SK-N-SH (cell line): ENCODE results near the gene A1CF. TPM values are rescaled to one million over a fixed set of nuclear protein-coding genes. Genes with fewer than 3 reads are reported as not detected.

ENCODE experiments used
- CTCF ChIA-PET: fragments of 300-600, 350-600 bp; formaldehyde crosslinking; extraction: SDS; loops from one replicate; lab custom pipeline; 2021; lab: Yijun Ruan, JAX
- POLR2A ChIA-PET: fragments of 350-600 bp; sonication (Branson Sonifier 250); formaldehyde crosslinking; extraction: SDS; loops from one replicate; lab custom pipeline; 2020; ENCODE audit warnings: antibody characterized with exemption, inconsistent platforms; lab: Yijun Ruan, JAX
- DNase-seq: peaks from one replicate; pipeline ENCODE4 v3.0.0; 2012
- H2AFZ ChIP-seq: fragments of 200-600 bp; sonication (generic); 2 replicates; pipeline ENCODE4 v1.8.1; 2016; ENCODE audit warnings: antibody characterized with exemption, mild to moderate bottlenecking, low read depth
- H3F3A ChIP-seq: fragments of 200-600 bp; sonication (generic); replicated peaks from 2 replicates; pipeline ENCODE3; 2016; ENCODE audit warnings: antibody characterized with exemption, mild to moderate bottlenecking; ENCODE audit not compliant: insufficient read depth
- H3K27ac ChIP-seq, 2 experiments: fragments of 200-500 bp in 1 of 2; fragments of 200-600 bp in 1 of 2; sonication (Bioruptor generic) in 1 of 2; sonication (generic), shearing (Covaris generic) in 1 of 2; 2 replicates each; pipeline versions ENCODE4 v1.5.1 to v1.6.1; 2014 to 2016; ENCODE audit warnings: low read depth in 2 of 2, inconsistent platforms in 1 of 2, low read length in 1 of 2, mild to moderate bottlenecking in 1 of 2, mixed read lengths in 1 of 2
- H3K27me3 ChIP-seq: fragments of 200-600 bp; sonication (generic), shearing (Covaris generic); 2 replicates; pipeline ENCODE4 v1.6.1; 2016; ENCODE audit warnings: mixed run types; ENCODE audit not compliant: insufficient read depth
- H3K36me3 ChIP-seq, 2 experiments: fragments of 200-500 bp in 1 of 2; fragments of 200-600 bp in 1 of 2; sonication (Bioruptor generic) in 1 of 2; sonication (generic) in 1 of 2; replicated peaks in 1 of 2; 2 replicates each; pipeline versions ENCODE3 to v1.5.1; 2014 to 2016; ENCODE audit warnings: low read length in 1 of 2, mild to moderate bottlenecking in 1 of 2; ENCODE audit not compliant: insufficient read depth in 2 of 2, control insufficient read depth in 1 of 2
- H3K4me1 ChIP-seq, 2 experiments: fragments of 200-500 bp in 1 of 2; fragments of 200-600 bp in 1 of 2; sonication (Bioruptor generic) in 1 of 2; sonication (generic), shearing (Covaris generic) in 1 of 2; 2 replicates each; pipeline versions ENCODE4 v1.5.1 to v1.6.1; 2014 to 2016; ENCODE audit warnings: low read depth in 1 of 2, low read length in 1 of 2, mixed run types in 1 of 2; ENCODE audit not compliant: insufficient read depth in 2 of 2, control insufficient read depth in 1 of 2
- H3K4me2 ChIP-seq: fragments of 200-600 bp; sonication (generic), shearing (Covaris generic); 2 replicates; pipeline ENCODE4 v1.6.1; 2017; ENCODE audit warnings: mixed run types
- H3K4me3 ChIP-seq, 2 experiments: fragments of 200-500 bp in 1 of 2; fragments of 200-600 bp in 1 of 2; sonication (Bioruptor generic) in 1 of 2; sonication (generic), shearing (Covaris generic) in 1 of 2; 2 replicates each; pipeline versions ENCODE4 v1.5.1 to v1.8.1; 2014 to 2016; ENCODE audit warnings: low read depth in 2 of 2, inconsistent platforms in 1 of 2, low read length in 1 of 2, mild to moderate bottlenecking in 1 of 2, mixed read lengths in 1 of 2, moderate library complexity in 1 of 2
- H3K79me2 ChIP-seq: fragments of 200-600 bp; sonication (generic); 2 replicates; pipeline ENCODE4 v1.8.1; 2017; ENCODE audit warnings: mild to moderate bottlenecking; ENCODE audit not compliant: insufficient read depth
- H3K9ac ChIP-seq: fragments of 200-600 bp; sonication (generic); 2 replicates; pipeline ENCODE4 v1.6.1; 2017; ENCODE audit warnings: mixed run types
- H3K9me2 ChIP-seq: fragments of 200-600 bp; sonication (generic); 2 replicates; pipeline ENCODE4 v1.6.1; 2017; ENCODE audit warnings: mixed run types
- H3K9me3 ChIP-seq: fragments of 200-600 bp; sonication (generic); 2 replicates; pipeline ENCODE4 v1.6.1; 2017; ENCODE audit warnings: mixed run types, mild to moderate bottlenecking, moderate library complexity
- H4K20me1 ChIP-seq: fragments of 200-600 bp; sonication (generic); 2 replicates; pipeline ENCODE4 v1.6.1; 2017; ENCODE audit warnings: mild to moderate bottlenecking, mixed run types; ENCODE audit not compliant: insufficient read depth
- ELF1 ChIP-seq: IDR thresholded peaks from 2 replicates; pipeline ENCODE4 v1.4.0; 2012
- EZH2phosphoT487 ChIP-seq: fragments of 200-600 bp; sonication (generic); IDR thresholded peaks from 2 replicates; pipeline ENCODE4 v1.6.1; 2017; ENCODE audit warnings: low read depth, mixed run types, mild to moderate bottlenecking, antibody characterized with exemption, moderate library complexity, borderline replicate concordance
- FOSL2 ChIP-seq: IDR thresholded peaks from 2 replicates; pipeline ENCODE4 v1.4.0; 2012; ENCODE audit warnings: low read depth, mild to moderate bottlenecking, moderate library complexity, borderline replicate concordance
- FOXJ3 ChIP-seq: sonication (generic); formaldehyde crosslinking; IDR thresholded peaks from 2 replicates; pipeline ENCODE4 v1.5.1; 2020; ENCODE audit warnings: mild to moderate bottlenecking, missing genetic modification reagents
- GATA2 ChIP-seq: sonication (generic); formaldehyde crosslinking; IDR thresholded peaks from 2 replicates; pipeline ENCODE4 v1.5.0; 2020; ENCODE audit warnings: mild to moderate bottlenecking, missing genetic modification reagents
- JUND ChIP-seq: IDR thresholded peaks from 2 replicates; pipeline ENCODE4 v1.4.0; 2012
- MEF2A ChIP-seq: IDR thresholded peaks from 2 replicates; pipeline ENCODE4 v1.4.0; 2012; ENCODE audit warnings: low read depth, borderline replicate concordance
- NRF1 ChIP-seq: IDR thresholded peaks from 2 replicates; pipeline ENCODE4 v1.6.1; 2012; ENCODE audit warnings: low read depth, mild to moderate bottlenecking, low read length
- PBX3 ChIP-seq: IDR thresholded peaks from 2 replicates; pipeline ENCODE4; 2012
- POLR2AphosphoS5 ChIP-seq: IDR thresholded peaks from 2 replicates; pipeline ENCODE4 v1.6.1; 2012; ENCODE audit warnings: low read depth, low read length
- RCOR1 ChIP-seq: fragments of 150-350 bp; IDR thresholded peaks from 2 replicates; pipeline ENCODE4 v1.6.1; 2017; ENCODE audit warnings: antibody characterized with exemption, low read length
- REST ChIP-seq: IDR thresholded peaks from 2 replicates; pipeline ENCODE4 v1.6.1; 2012; ENCODE audit warnings: mild to moderate bottlenecking, low read depth, low read length, moderate library complexity
- SIN3A ChIP-seq: IDR thresholded peaks from 2 replicates; pipeline ENCODE4 v1.6.1; 2012; ENCODE audit warnings: low read depth, mild to moderate bottlenecking, low read length, moderate library complexity, borderline replicate concordance
- SMC3 ChIP-seq: IDR thresholded peaks from 2 replicates; pipeline ENCODE4 v1.6.1; 2012; ENCODE audit warnings: low read depth, low read length, improper control_type of control experiment
- USF2 ChIP-seq: fragments of 150-350 bp; IDR thresholded peaks from 2 replicates; pipeline ENCODE4 v1.6.1; 2017; ENCODE audit warnings: antibody characterized with exemption, low read length, low read depth, borderline replicate concordance
- YY1 ChIP-seq: IDR thresholded peaks from 2 replicates; pipeline ENCODE4 v1.4.0; 2012; ENCODE audit warnings: low read depth, mild to moderate bottlenecking
- WGBS: methylation state at CpG from one replicate; pipeline ENCODE4 v1.1.6; 2017; ENCODE audit warnings: low lambda C conversion rate; 5-methylcytosine and 5-hydroxymethylcytosine counted together
- polyA plus RNA-seq, 3 experiments: library from polyadenylated mRNA; depleted of rRNA; stranded (reverse); fragments of >200 nt; gene quantifications; 2 replicates each; pipeline ENCODE4 v1.2.3, GENCODE V29; 2012
- TF ChIP-seq, protein P1 (sequence below): fragments of 150-350 bp; IDR thresholded peaks from 2 replicates; pipeline ENCODE4 v1.6.1; 2016; ENCODE audit warnings: mild to moderate bottlenecking, low read depth, low read length
- TF ChIP-seq, protein P2 (sequence below): fragments of 200-600 bp; sonication (generic); IDR thresholded peaks from 2 replicates; pipeline ENCODE4 v1.6.1; 2017; ENCODE audit warnings: antibody characterized with exemption, mild to moderate bottlenecking, moderate library complexity

Gene A1CF
- polyA plus RNA-seq, 1 of the 3 experiments (the other 2 are of a cell fraction), result not detected

DNA sequence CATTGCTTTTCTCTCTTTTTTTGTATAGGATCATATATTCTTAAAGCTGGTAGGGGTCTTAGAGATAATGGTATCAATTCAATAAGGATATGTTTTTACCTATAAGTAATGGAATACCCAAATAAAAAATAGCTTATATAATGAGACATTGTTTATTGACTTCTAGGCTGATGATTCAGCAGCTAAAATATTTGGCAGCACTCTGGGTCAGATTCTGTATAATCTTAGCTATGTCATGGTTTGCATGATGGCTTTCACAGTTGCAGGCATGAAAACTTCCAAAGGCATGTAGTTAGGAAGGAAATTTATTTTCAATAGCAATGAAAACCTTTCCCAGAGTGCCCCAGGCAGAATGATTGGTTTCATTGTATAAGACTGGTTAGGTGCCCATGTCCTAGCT is 32.1 kb upstream of the A1CF start:
- no peaks in the 10 kb centered on the region for H3K36me3 ChIP-seq
- no peaks in the 10 kb centered on the region for H3K79me2 ChIP-seq
- no peak overlapping the region for H3K4me2 ChIP-seq
- DNase-seq, result no peak
- ChIA-PET POLR2A (no interaction called here), CTCF (interaction anchor here (1.2 to 1.6 kb wide), 3 partner anchors 9 to 128 kb away, joined by 3 to 4 read pairs (median 3); no protein-coding TSS in a partner anchor)
- TF ChIP-seq FOSL2 (0 out of 2 replicates have a peak, but pooled peaks have one; percentile 13), REST (no peak), SIN3A (no peak), RCOR1 (no peak), MEF2A (no peak), SMC3 (no peak), POLR2AphosphoS5 (no peak), JUND (no peak)
- H3K4me1 ChIP-seq, result no peaks in the 10 kb centered on the region
- no peak overlapping the region for H3K9ac ChIP-seq
- H3K9me3 ChIP-seq, result no peaks in the 10 kb centered on the region
- H3F3A ChIP-seq, result no peaks in the 10 kb centered on the region
- no peak overlapping the region for H2AFZ ChIP-seq
- H4K20me1 ChIP-seq, result no peaks in the 10 kb centered on the region
- no peaks in the 10 kb centered on the region for H3K9me2 ChIP-seq
- no peak overlapping the region for H3K4me3 ChIP-seq
- H3K27ac ChIP-seq, result no peak overlapping the region
- H3K27me3 ChIP-seq, result no peaks in the 10 kb centered on the region

DNA sequence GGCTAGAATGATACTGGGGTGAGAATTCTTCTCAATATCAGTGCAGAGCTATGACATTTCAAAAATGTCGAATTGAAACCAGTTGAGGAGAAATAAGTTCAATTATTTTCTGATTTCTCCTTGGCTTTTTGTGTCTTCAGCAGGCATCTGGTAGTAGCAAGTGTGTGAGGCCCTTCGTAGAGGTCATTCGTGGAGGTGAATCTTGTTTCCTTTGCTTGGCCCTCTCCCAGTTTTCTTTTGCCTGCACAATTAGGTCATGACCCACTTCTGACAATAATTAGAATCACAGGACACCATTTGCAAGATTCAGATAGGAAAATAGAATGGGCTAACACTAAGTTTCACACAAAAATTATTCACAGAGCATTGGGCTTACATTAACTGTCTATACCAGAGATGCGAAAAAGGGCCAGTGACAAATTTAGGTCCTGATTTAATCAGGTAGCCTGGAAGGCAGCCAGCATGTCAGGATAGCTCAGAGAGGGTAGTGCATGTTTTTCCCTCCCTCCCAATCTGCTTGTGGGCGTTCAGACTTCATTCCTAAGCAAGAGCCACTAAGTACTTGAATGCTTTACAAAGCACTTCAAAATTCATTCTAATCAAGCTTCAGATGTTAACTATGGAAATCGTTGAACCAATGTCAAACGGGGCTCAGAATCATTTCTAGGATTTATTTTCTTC is 24.0 kb upstream of the A1CF start:
- ChIA-PET CTCF (interaction anchor here (0.6 to 1.4 kb wide), 4 partner anchors 11 to 33 kb away, joined by 3 to 4 read pairs (median 3); no protein-coding TSS in a partner anchor), POLR2A (no interaction called here)
- Histone ChIP-seq H3K4me1 (no peaks in the 10 kb centered on the region), H3K27me3 (no peaks in the 10 kb centered on the region), H3K9me3 (no peaks in the 10 kb centered on the region), H3F3A (no peaks in the 10 kb centered on the region), H3K9ac (no peak overlapping the region), H3K27ac (no peak overlapping the region), H3K9me2 (no peaks in the 10 kb centered on the region), H2AFZ (no peak overlapping the region), H3K79me2 (no peaks in the 10 kb centered on the region), H3K4me2 (no peak overlapping the region), H4K20me1 (no peaks in the 10 kb centered on the region), H3K4me3 (no peak overlapping the region), H3K36me3 (no peaks in the 10 kb centered on the region)
- no peak for DNase-seq
- WGBS, result 33% methylated on average over 7 of the region's 7 CpGs
- TF ChIP-seq SMC3 (no peak), YY1 (no peak), RCOR1 (no peak), GATA2 (no peak), USF2 (no peak), NRF1 (no peak), MEF2A (no peak), ELF1 (no peak), SIN3A (no peak), FOXJ3 (CRISPR knock-in tag) (no peak), EZH2phosphoT487 (no peak), PBX3 (no peak)
- TF ChIP-seq, protein P1, sequence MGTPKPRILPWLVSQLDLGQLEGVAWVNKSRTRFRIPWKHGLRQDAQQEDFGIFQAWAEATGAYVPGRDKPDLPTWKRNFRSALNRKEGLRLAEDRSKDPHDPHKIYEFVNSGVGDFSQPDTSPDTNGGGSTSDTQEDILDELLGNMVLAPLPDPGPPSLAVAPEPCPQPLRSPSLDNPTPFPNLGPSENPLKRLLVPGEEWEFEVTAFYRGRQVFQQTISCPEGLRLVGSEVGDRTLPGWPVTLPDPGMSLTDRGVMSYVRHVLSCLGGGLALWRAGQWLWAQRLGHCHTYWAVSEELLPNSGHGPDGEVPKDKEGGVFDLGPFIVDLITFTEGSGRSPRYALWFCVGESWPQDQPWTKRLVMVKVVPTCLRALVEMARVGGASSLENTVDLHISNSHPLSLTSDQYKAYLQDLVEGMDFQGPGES, result no peak
- TF ChIP-seq, protein P2, sequence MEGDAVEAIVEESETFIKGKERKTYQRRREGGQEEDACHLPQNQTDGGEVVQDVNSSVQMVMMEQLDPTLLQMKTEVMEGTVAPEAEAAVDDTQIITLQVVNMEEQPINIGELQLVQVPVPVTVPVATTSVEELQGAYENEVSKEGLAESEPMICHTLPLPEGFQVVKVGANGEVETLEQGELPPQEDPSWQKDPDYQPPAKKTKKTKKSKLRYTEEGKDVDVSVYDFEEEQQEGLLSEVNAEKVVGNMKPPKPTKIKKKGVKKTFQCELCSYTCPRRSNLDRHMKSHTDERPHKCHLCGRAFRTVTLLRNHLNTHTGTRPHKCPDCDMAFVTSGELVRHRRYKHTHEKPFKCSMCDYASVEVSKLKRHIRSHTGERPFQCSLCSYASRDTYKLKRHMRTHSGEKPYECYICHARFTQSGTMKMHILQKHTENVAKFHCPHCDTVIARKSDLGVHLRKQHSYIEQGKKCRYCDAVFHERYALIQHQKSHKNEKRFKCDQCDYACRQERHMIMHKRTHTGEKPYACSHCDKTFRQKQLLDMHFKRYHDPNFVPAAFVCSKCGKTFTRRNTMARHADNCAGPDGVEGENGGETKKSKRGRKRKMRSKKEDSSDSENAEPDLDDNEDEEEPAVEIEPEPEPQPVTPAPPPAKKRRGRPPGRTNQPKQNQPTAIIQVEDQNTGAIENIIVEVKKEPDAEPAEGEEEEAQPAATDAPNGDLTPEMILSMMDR, result no peak
